BJ (cell line): ENCODE data around the gene TFAP2C. TPM values are rescaled to one million over a fixed set of nuclear protein-coding genes. Genes with fewer than 3 reads are reported as not detected.

Source experiments
- CTCF ChIA-PET: fragments of 350-600 bp; formaldehyde crosslinking; extraction: SDS; loops from one replicate; lab custom pipeline; 2021; ENCODE audit warnings: antibody characterized with exemption, inconsistent platforms; lab: Yijun Ruan, JAX
- POLR2A ChIA-PET: fragments of 300-600 bp; sonication (Branson Sonifier 250); formaldehyde crosslinking; extraction: SDS; loops from one replicate; lab custom pipeline; 2021; ENCODE audit warnings: antibody characterized with exemption; lab: Charles Lee
- DNase-seq: peaks from one replicate; pipeline ENCODE4 v3.0.0-alpha.2; 2011; ENCODE audit warnings: low read depth
- H3K27me3 ChIP-seq: 2 replicates; pipeline ENCODE4 v1.6.0; 2011; ENCODE audit warnings: low read length; ENCODE audit not compliant: control insufficient read depth, insufficient read depth
- H3K36me3 ChIP-seq: 2 replicates; pipeline ENCODE4 v1.5.1; 2011; ENCODE audit warnings: low read length; ENCODE audit not compliant: control insufficient read depth, insufficient read depth
- H3K4me3 ChIP-seq: 2 replicates; pipeline ENCODE4 v1.5.1; 2011; ENCODE audit warnings: low read depth, mild to moderate bottlenecking, control low read depth, low read length
- CTCF ChIP-seq: IDR thresholded peaks from 2 replicates; pipeline ENCODE4 v1.5.1; 2011; ENCODE audit warnings: low read depth, mild to moderate bottlenecking, control low read depth, inconsistent platforms, low read length, moderate library complexity; ENCODE audit not compliant: insufficient read depth
- polyA plus RNA-seq: library from polyadenylated mRNA; depleted of rRNA; stranded (reverse); fragments of >200 nt; gene quantifications from 2 replicates; pipeline ENCODE4 v1.2.3, GENCODE V29; 2011

TFAP2C gene
- polyA plus RNA-seq, 1 experiment = 4.4 TPM

GRCh38 chr20:56628015-56628872 is 862 bp upstream of the TFAP2C start:
- ChIA-PET CTCF (interaction anchor here (1.2 to 5.5 kb wide), 4 partner anchors 11 to 345 kb away, joined by 3 to 64 read pairs (median 14); no protein-coding TSS in a partner anchor), POLR2A (interaction anchor here (0.6 kb wide), 1 partner anchor 205 kb away, joined by 3 read pairs; no protein-coding TSS in a partner anchor)
- Histone ChIP-seq H3K4me3 (peak overlapping the region; percentile 32), H3K36me3 (peaks cover 6% of the 10 kb centered on the region), H3K27me3 (peaks cover 3% of the 10 kb centered on the region; the same call in 1 of the 2 replicates)
- TF ChIP-seq CTCF = no peak
- no peak for DNase-seq

GRCh38 chr20:56629464-56630085 is 469 bp downstream of the TFAP2C start:
- Histone ChIP-seq H3K4me3 (peak overlapping the region; percentile 63), H3K36me3 (peaks cover 6% of the 10 kb centered on the region), H3K27me3 (peaks cover 3% of the 10 kb centered on the region; the same call in 1 of the 2 replicates)
- no peak for TF ChIP-seq CTCF
- no peak for DNase-seq
- POLR2A ChIA-PET = no interaction called here
- CTCF ChIA-PET = interaction anchor here (0.6 to 5.5 kb wide), 35 partner anchors 13 to 410 kb away, joined by 3 to 64 read pairs (median 4); no protein-coding TSS in a partner anchor

GRCh38 chr20:56630086-56630493 is 984 bp downstream of the TFAP2C start:
- H3K36me3 ChIP-seq = peaks cover 9% of the 10 kb centered on the region
- ChIA-PET CTCF (interaction anchor here (0.6 to 5.5 kb wide), 36 partner anchors 15 to 410 kb away, joined by 3 to 64 read pairs (median 4); no protein-coding TSS in a partner anchor), POLR2A (no interaction called here)
- H3K27me3 ChIP-seq = peaks cover 3% of the 10 kb centered on the region; the same call in 1 of the 2 replicates
- TF ChIP-seq CTCF = peak; percentile 90
- H3K4me3 ChIP-seq = peak overlapping the region; percentile 63
- no peak for DNase-seq

- ChIA-PET CTCF (interaction anchor here (0.8 to 5.5 kb wide), 26 partner anchors 14 to 409 kb away, joined by 3 to 64 read pairs (median 5); no protein-coding TSS in a partner anchor), POLR2A (no interaction called here)
- Histone ChIP-seq H3K27me3 (peaks cover 3% of the 10 kb centered on the region; the same call in 1 of the 2 replicates), H3K36me3 (peaks cover 11% of the 10 kb centered on the region), H3K4me3 (peak overlapping the region; percentile 63)
- DNase-seq = no peak
- no peak for TF ChIP-seq CTCF
Measured at GRCh38 chr20:56630506-56631317, 1.6 kb downstream of the TFAP2C start.
